HG02798 (cell line): ENCODE measurements around the gene SLC9A1.

Experiments used
- ATAC-seq: cut with Tn5 transposase; IDR thresholded peaks from one replicate; pipeline ENCODE4 v1.9.1; 2021; ENCODE audit warnings: mild to moderate bottlenecking; ENCODE audit not compliant: unreplicated experiment, poor library complexity

The SLC9A1 gene

GRCh38 chr1:27152004-27152828, 2.7 kb downstream of the SLC9A1 start:
- no peak for ATAC-seq

DNA sequence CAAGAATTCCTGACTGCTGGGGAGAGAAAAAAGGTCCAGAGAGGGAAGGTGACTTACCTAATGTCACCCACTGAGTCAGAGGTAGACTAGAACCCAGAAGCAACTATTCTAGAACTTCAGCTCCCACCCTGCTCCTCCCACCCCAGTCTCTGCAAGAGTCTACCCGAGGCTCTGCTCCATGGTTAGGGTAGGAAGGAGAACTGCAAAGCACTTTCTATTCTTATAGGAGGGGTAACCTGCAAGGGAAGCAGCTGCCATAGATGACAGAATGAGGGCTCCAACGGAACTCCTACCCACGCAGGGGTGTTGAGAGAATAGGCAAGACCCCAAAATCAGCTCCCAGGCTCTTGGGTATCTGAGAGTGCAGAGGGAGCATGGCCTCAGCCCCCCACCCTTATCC, 4.3 kb downstream of the SLC9A1 start:
- no peak for ATAC-seq

GRCh38 chr1:27150183-27150582, 4.7 kb downstream of the SLC9A1 start:
- no peak for ATAC-seq

DNA sequence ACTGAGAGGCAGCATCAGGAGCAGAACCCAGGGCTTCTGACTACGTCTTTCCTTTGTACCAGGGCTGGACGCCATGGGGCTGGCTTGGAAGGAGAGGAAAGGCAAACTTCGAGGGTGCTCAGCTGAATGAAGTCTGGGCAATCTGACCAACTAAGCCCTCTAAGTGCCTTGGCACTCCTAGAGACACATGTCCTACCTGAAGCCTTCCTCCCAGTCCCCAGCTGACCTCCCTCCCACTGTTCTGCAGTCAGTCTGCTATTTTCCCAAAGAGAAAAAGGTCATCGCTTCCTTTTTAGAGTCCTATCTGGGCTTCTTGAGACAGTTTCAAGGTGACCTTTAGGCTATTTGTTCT, 5.2 kb downstream of the SLC9A1 start:
- ATAC-seq, result no peak

DNA sequence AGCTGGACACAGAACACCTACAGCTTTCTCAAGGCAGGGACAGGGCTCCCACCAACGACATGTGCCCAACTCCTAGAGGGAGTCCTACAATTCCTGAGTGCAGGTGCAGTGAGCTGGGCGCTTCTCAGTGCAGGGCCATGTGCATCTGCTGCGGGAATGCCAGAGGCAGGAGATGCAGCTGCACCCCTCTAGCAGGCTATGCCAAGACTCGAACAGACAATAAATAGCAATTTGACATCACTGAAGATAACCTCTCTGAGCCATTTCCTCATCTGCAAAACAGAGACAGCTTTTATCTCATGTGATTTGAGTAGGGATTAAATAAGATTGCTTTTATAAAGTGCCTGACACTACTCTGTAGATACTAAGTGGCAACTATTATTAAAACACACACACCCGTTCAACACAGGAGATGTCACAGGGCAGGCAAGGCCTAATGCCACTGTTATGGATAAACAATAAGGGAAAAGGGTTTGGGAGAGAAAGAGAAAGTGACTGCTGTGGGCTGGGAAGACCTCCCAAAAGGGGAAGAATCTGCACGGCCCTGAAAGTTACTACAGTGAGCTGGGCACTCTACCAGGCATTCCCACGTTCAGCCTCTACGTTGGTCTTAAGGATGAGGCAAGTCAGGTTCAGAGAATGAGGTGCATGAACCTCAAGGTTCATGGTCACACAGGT, 5.7 kb downstream of the SLC9A1 start:
- ATAC-seq, result no peak

- no peak for ATAC-seq
These were observed 6.3 kb downstream of the SLC9A1 start for GRCh38 chr1:27148591-27148990.

- ATAC-seq, result no peak
These were observed 6.9 kb downstream of the SLC9A1 start for GRCh38 chr1:27147842-27148518.

- no peak for ATAC-seq
These were observed 9.0 kb downstream of the SLC9A1 start for GRCh38 chr1:27145934-27146354.

DNA sequence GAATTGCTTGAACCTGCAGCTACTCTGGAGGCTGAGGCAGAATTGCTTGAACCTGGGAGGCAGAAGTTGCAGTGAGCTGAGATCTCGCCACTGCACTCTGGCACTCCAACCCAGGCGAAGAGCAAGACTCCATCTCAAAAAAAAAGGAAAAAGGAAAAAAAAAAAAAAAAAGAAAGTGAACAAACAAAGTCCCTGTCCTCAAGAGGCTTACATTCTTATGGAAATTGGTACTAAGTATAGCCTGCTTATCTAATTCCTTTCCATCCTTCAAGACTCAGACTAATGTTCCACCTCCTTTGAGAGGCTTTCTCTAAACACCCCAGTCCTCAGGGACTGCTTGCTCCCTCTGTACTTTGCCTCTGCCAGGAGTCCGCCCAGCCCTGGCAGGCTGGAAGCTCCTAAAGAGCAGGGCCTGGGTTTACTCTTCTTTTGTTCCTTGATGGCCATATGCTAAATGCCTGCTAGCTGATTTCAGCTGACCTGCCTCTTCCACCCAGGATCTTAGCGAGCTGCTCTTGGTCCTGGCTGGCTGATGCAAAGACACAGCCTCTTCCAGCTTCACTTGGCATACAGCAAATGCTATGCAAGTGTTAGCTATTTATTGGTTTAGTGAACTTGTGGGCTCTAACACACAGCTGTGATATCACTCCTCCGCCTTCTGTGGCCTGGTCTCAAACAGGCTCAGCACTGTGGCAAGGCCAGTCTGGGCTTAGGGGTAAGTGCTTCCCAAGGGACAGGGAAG, 9.8 kb downstream of the SLC9A1 start:
- no peak for ATAC-seq

- no peak for ATAC-seq
These were observed 10.7 kb downstream of the SLC9A1 start for GRCh38 chr1:27144049-27144748.

DNA sequence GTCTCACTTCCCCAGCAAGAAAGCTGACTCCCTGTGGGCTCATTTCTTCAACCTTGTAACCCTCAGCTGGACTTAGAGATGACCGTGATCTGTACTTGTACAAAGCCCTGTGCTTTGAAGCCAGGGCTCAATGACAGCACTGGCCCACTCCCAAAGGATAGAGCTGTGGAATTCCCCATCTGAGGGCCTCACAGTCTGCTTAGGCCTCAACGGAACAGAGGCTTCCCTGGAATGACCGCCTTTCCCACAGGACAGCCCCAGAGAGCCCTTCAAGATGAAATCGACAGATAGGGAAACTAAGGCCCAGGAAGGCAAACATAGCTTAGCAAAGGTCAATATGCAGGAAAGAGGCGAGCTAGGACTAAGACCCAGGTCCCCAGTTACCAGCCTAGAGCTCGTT, 11.5 kb downstream of the SLC9A1 start:
- ATAC-seq, result no peak

GRCh38 chr1:27142464-27142863, 12.5 kb downstream of the SLC9A1 start:
- no peak for ATAC-seq

GRCh38 chr1:27141266-27142003, 13.5 kb downstream of the SLC9A1 start:
- ATAC-seq, result no peak

- ATAC-seq, result no peak
These were observed 14.9 kb downstream of the SLC9A1 start for GRCh38 chr1:27139980-27140379.

DNA sequence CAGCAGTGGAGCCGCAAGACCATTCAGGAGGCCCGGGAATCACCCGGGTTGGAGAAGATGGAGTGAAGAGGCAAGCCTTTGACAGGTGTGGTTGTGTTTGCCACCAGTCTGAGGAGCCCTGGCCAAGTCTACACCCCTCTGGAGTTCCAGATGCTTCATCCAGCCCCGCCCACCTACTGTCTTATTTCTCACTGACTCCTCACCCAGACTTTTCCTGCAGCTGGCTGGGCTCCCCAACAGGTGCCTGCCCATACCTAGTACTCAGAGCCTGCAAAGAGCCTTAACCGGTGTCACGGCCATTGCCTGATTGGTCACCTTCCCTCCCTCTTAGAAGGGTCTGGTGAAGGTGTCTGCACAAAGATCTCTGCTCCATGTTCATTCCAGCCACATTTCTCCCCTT, 16.0 kb downstream of the SLC9A1 start:
- no peak for ATAC-seq

DNA sequence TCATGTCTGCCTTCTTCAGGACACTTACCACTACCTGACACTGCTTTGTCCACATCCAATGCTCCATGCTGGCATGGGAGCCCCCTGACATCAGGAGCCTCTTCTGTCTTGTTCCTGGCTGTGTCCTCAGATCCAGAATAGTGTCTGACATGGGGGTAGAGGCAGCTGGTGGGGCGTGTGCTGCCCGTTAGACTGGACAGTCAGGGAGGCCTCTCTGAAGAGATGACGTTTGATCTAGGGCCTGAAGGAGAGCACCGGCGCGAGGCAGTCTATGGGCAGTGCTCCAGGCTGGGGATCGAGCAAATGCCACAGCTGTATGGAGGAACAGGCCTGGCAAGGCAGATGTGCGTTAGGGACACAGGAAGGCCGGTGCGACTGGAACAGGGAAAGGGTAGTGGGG, 16.6 kb downstream of the SLC9A1 start:
- no peak for ATAC-seq

GRCh38 chr1:27137544-27138075, 17.3 kb downstream of the SLC9A1 start:
- no peak for ATAC-seq

DNA sequence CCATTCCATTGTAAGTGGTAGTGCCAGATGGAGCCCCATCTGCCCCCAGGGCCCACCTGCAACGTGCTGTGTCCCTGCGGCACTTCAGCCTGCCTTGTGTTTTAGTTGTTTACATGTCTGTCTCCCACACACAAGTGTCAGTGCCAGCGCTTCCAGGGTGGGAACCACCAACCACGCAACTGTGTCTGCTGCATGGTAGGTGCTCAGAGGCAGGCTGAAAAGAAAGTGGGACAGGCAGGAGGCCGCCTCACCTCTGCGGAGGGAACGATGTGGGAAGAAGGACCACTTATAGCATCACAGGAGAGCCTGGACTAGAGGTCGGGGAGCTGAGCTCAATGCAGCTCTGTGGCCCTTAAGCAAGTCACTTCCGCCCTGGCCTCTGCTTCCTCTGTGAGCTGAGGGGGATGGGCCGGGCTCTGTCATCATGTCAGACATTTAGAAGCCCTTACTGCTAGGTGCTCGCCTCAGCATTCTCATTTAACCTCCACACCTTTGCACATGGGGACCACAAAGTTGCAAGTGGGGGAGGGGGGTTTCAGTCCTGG, 17.9 kb downstream of the SLC9A1 start:
- no peak for ATAC-seq

- ATAC-seq, result peak; percentile 34
These were observed 18.7 kb downstream of the SLC9A1 start for GRCh38 chr1:27136236-27136551.
